Neural progenitor cell (in vitro differentiated cells): Measurements from ENCODE around the gene RSPH6A. TPM values are rescaled to one million over a fixed set of nuclear protein-coding genes. Genes with fewer than 3 reads are reported as not detected.
"Not testable (repeated sequence)": the region's sequence is repeated elsewhere in the genome, so short reads cannot be mapped to it uniquely, and the experiment has no call there.

Source experiments
- DNase-seq: peaks from one replicate; pipeline ENCODE4 v3.0.0-alpha.2; 2016; ENCODE audit warnings: low spot score
- H2AFZ ChIP-seq: fragments of 200-600 bp; sonication (generic); replicated peaks from 2 replicates; pipeline ENCODE4 v1.6.1; 2016; ENCODE audit warnings: antibody characterized with exemption
- H3F3A ChIP-seq: fragments of 200-600 bp; sonication (generic); 2 replicates; pipeline ENCODE4 v1.6.1; 2016; ENCODE audit warnings: antibody characterized with exemption, low read depth
- H3K27ac ChIP-seq: fragments of 200-600 bp; sonication (generic); 2 replicates; pipeline ENCODE4 v1.5.1; 2016; ENCODE audit warnings: mild to moderate bottlenecking
- H3K27me3 ChIP-seq: fragments of 200-600 bp; sonication (generic); 2 replicates; pipeline ENCODE4 v1.6.1; 2016; ENCODE audit warnings: mild to moderate bottlenecking, moderate library complexity
- H3K36me3 ChIP-seq: fragments of 200-600 bp; sonication (generic); 2 replicates; pipeline ENCODE4 v1.5.1; 2016
- H3K4me1 ChIP-seq: fragments of 200-600 bp; sonication (generic); 2 replicates; pipeline ENCODE4 v1.6.1; 2016; ENCODE audit warnings: mixed run types
- H3K4me2 ChIP-seq: fragments of 200-600 bp; sonication (generic); 2 replicates; pipeline ENCODE4 v1.6.1; 2016
- H3K4me3 ChIP-seq: fragments of 200-600 bp; sonication (generic); 2 replicates; pipeline ENCODE4 v1.5.1; 2016
- H3K79me2 ChIP-seq: fragments of 200-600 bp; sonication (generic); 2 replicates; pipeline ENCODE4 v1.6.1; 2016; ENCODE audit warnings: low read depth
- H3K9ac ChIP-seq: fragments of 200-600 bp; sonication (generic); 2 replicates; pipeline ENCODE4 v1.6.1; 2016
- H3K9me3 ChIP-seq: fragments of 200-600 bp; sonication (generic); 2 replicates; pipeline ENCODE4 v1.5.1; 2016; ENCODE audit warnings: low read depth
- H4K20me1 ChIP-seq: fragments of 200-600 bp; sonication (generic); 2 replicates; pipeline ENCODE4 v1.6.1; 2016; ENCODE audit warnings: low read depth
- H3K27ac Mint-ChIP-seq: 3 replicates; pipeline ENCODE4 v1.8.0; 2021; ENCODE audit warnings: mixed read lengths
- H3K27me3 Mint-ChIP-seq: 2 replicates; pipeline ENCODE4 v1.8.0; 2022; ENCODE audit warnings: low read depth, mild to moderate bottlenecking, inconsistent platforms, moderate library complexity, mixed read lengths; ENCODE audit not compliant: insufficient read depth
- H3K36me3 Mint-ChIP-seq: 3 replicates; pipeline ENCODE4 v1.8.0; 2021; ENCODE audit warnings: mixed read lengths
- H3K4me1 Mint-ChIP-seq: 3 replicates; pipeline ENCODE4 v1.8.0; 2021; ENCODE audit warnings: mixed read lengths
- H3K4me3 Mint-ChIP-seq: 3 replicates; pipeline ENCODE4 v1.8.0; 2021; ENCODE audit warnings: mild to moderate bottlenecking, moderate library complexity, mixed read lengths
- H3K9me3 Mint-ChIP-seq: 3 replicates; pipeline ENCODE4 v1.8.0; 2020; ENCODE audit warnings: mixed read lengths
- CTCF ChIP-seq: fragments of 200-600 bp; sonication (generic); IDR thresholded peaks from 2 replicates; pipeline ENCODE4 v1.5.1; 2017; ENCODE audit warnings: antibody characterized with exemption, mild to moderate bottlenecking
- EZH2 ChIP-seq: fragments of 200-600 bp; sonication (generic); IDR thresholded peaks from 2 replicates; pipeline ENCODE4 v1.6.1; 2017; ENCODE audit warnings: antibody characterized with exemption, mild to moderate bottlenecking, moderate library complexity
- EZH2phosphoT487 ChIP-seq: fragments of 200-600 bp; sonication (generic); IDR thresholded peaks from 2 replicates; pipeline ENCODE4 v1.6.1; 2017; ENCODE audit warnings: antibody characterized with exemption
- total RNA-seq: library from RNA; depleted of rRNA; stranded (reverse); fragments of >200 nt; gene quantifications from 2 replicates; pipeline ENCODE4 v1.2.3, GENCODE V29; 2015; ENCODE audit warnings: low replicate concordance

Gene RSPH6A
- total RNA-seq, 1 donor from 2014 or later: not detected

DNA sequence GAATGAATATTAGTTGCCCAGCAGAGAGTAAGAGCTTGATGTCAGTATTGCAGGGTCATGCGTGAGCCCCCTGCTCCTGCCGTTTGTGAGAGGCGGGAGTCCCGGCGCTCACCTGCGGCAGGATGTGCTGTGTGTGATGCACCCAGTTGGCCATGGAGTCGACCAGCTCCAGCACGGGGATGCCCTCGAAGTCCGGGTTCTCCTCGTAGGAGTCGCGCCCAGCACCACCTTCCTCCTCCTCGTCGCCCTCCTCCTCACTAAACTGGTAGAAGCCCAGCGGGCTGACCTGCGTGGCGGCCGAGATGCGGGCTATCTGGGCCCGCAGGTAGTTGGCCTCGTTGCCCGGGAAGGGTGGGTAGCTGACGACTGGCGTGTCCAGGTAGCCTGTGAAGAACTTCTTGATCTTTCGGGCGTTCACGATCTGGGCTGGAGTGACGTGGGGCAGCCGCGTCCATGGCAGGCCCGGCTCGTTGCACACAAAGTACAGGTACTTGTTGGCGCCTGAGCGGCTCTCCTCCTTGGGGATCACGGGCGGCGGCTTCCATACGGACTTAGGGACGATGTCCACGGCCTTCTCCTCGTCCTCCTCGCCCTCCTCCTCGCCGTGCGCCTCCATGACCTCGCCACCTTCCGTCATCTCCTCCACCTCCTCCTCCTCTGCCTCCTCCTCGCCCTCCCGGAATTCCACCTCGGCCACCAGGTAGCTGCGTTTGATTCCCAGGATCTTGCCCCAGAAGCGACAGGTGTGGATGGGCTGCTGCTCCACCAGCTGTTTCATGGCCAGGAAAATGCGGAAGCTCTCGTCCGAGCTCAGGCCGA lies 10.8 kb downstream of the RSPH6A start:
- Histone ChIP-seq H3K9me3 (no peaks in the 10 kb centered on the region), H2AFZ (no peak overlapping the region), H3K27ac (no peak overlapping the region), H3K27me3 (no peaks in the 10 kb centered on the region), H4K20me1 (no peaks in the 10 kb centered on the region), H3K9ac (no peak overlapping the region), H3K36me3 (no peaks in the 10 kb centered on the region), H3K4me2 (no peak overlapping the region), H3K4me1 (peaks cover under 1% of the 10 kb centered on the region), H3F3A (peaks cover 3% of the 10 kb centered on the region), H3K79me2 (no peaks in the 10 kb centered on the region), H3K4me3 (no peak overlapping the region)
- Mint-ChIP-seq H3K4me1 (peaks cover 13% of the 10 kb centered on the region), H3K9me3 (no peaks in the 10 kb centered on the region), H3K4me3 (no peak overlapping the region), H3K36me3 (no peaks in the 10 kb centered on the region), H3K27me3 (peaks cover 4% of the 10 kb centered on the region), H3K27ac (no peak overlapping the region)
- no peak for DNase-seq
- TF ChIP-seq CTCF (no peak), EZH2 (no peak), EZH2phosphoT487 (no peak)

- Mint-ChIP-seq H3K27me3 (peaks cover 4% of the 10 kb centered on the region), H3K27ac (no peak overlapping the region), H3K36me3 (no peaks in the 10 kb centered on the region), H3K4me3 (peak overlapping the region; percentile 21), H3K9me3 (no peaks in the 10 kb centered on the region), H3K4me1 (peaks cover 17% of the 10 kb centered on the region)
- Histone ChIP-seq H3K79me2 (no peaks in the 10 kb centered on the region), H3K9me3 (no peaks in the 10 kb centered on the region), H3K27ac (no peak overlapping the region), H3K27me3 (no peaks in the 10 kb centered on the region), H2AFZ (no peak overlapping the region), H3K36me3 (no peaks in the 10 kb centered on the region), H3F3A (peaks cover 4% of the 10 kb centered on the region), H3K4me2 (no peak overlapping the region), H3K9ac (no peak overlapping the region), H4K20me1 (no peaks in the 10 kb centered on the region), H3K4me1 (peaks cover 4% of the 10 kb centered on the region), H3K4me3 (no peak overlapping the region)
- TF ChIP-seq EZH2 (no peak), CTCF (no peak), EZH2phosphoT487 (no peak)
- DNase-seq: no peak
Measured at GRCh38 chr19:45801603-45802175, 13.4 kb downstream of the RSPH6A start.

GRCh38 chr19:45800070-45800553 lies 15.0 kb downstream of the RSPH6A start:
- DNase-seq: no peak
- H2AFZ ChIP-seq: no peak overlapping the region
- Mint-ChIP-seq H3K4me1 (peaks cover 17% of the 10 kb centered on the region), H3K9me3 (no peaks in the 10 kb centered on the region), H3K36me3 (no peaks in the 10 kb centered on the region), H3K27me3 (peaks cover 6% of the 10 kb centered on the region), H3K27ac (no peak overlapping the region), H3K4me3 (no peak overlapping the region)
- no peak for TF ChIP-seq EZH2phosphoT487
- TF ChIP-seq CTCF: no peak
- TF ChIP-seq EZH2: no peak
- H3K9me3 ChIP-seq: no peaks in the 10 kb centered on the region
- no peak overlapping the region for H3K4me2 ChIP-seq
- H3K27ac ChIP-seq: no peak overlapping the region
- no peaks in the 10 kb centered on the region for H3K36me3 ChIP-seq
- no peak overlapping the region for H3K4me3 ChIP-seq
- H3K79me2 ChIP-seq: no peaks in the 10 kb centered on the region
- no peaks in the 10 kb centered on the region for H3K27me3 ChIP-seq
- H4K20me1 ChIP-seq: no peaks in the 10 kb centered on the region
- H3K9ac ChIP-seq: no peak overlapping the region
- H3K4me1 ChIP-seq: peaks cover 4% of the 10 kb centered on the region
- peaks cover 4% of the 10 kb centered on the region for H3F3A ChIP-seq

DNA sequence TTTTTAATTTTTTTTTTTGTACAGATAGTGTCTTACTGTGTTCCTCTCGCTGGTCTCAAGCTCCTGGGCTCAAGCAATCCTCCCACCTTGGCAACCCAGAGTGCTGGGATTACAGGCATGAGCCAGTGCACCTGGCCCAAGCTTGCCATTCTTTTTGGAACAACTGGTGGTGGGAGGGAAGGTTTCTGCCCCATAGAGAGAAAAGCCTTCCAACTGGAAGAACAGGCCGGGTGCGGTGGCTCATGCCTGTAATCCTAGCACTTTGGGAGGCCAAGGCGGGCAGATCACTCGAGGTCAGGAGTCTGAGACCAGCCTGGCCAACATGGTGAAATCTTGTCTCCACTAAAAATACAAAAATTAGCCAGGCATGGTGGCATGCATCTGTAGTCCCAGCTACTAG lies 15.6 kb downstream of the RSPH6A start:
- not testable (repeated sequence) for H3K4me2 ChIP-seq, DNase-seq, H3F3A ChIP-seq, H3K36me3 Mint-ChIP-seq, H4K20me1 ChIP-seq, H2AFZ ChIP-seq, H3K27ac Mint-ChIP-seq, H3K9ac ChIP-seq, H3K4me3 ChIP-seq, H3K4me1 ChIP-seq, H3K79me2 ChIP-seq, H3K27me3 Mint-ChIP-seq, H3K9me3 Mint-ChIP-seq, H3K9me3 ChIP-seq, H3K4me3 Mint-ChIP-seq, H3K27ac ChIP-seq, H3K36me3 ChIP-seq, H3K27me3 ChIP-seq
- H3K4me1 Mint-ChIP-seq: peaks cover 21% of the 10 kb centered on the region
